ENCODE results near the gene TRAF3.
"Not testable (repeated sequence)": the region's sequence is repeated elsewhere in the genome, so short reads cannot be mapped to it uniquely, and the experiment has no call there.

Gene TRAF3

DNA sequence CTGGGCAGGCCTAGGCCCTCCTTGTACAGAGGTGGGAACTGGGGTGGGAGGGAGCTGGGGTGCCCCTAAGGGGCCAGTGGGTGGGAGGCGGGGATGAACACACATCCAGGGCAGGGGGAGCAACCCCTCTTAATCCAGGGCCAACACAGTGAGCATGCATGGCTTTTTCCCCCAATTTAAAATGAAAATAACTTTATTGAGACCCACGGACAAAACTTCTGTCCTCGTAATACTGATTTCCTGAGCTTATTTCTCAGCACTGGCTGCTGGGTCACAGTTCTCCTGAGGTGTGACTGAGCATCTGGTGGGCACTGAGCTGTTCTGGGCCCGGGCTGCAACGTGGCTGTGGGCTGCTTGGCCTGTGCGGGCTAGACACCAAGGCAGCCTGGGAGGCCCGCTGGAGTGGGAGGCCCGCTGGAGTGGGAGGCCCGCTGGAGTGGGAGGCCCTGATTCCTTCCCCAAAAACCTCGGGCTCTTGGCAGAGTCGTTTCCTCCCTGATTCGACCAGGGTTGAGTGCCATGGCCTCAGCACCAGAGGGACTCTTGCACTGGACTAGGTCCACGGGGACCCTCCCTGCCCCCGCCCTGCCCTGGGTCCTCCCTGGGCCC is 24.9 kb upstream of the TRAF3 start:
- DNase-seq, result no peak

DNA sequence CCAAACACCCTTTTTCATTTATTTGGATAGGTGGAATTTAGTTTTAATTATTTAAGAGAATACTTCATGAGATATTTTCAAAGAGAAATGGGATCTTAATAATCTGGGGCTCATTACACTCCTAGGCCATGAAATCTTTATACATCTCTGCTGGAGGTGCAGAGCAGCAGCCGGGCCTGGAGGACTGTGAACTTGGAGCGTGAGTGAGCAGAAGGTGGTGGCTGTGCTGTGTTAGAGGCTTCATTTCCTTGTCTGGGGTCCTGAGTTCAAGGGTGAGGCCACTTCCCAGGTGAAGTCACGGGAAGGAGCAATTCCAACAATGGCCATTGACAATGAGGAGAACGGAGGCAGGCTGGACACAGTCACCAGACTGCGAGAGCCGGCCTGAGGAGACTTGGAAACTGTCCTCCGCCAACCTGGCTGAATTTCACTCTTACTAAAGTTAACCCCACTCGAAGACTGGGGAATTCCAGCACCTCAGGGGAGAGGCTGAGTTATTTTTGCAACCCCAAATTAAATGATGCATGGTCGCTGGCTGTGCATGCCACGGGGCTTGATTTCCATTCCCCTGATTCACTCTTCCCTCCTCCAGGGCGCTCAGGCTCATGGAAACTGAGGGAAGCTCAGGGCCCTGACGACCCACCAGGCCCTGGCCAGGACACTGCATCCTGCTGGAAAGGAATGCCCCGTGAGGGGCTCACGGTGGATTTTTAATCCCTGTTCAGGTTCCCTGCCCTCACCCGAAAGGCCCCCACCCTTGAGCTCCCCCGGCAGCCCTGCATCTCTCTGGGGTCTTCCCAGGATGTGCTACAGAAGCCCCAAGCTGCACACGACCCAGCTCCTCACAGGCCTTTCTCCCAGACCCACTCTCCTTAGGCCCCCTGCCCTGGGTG is 22.6 kb upstream of the TRAF3 start:
- no peak for DNase-seq

GRCh38 chr14:102757646-102758045 is 19.6 kb upstream of the TRAF3 start:
- DNase-seq, result no peak

DNA sequence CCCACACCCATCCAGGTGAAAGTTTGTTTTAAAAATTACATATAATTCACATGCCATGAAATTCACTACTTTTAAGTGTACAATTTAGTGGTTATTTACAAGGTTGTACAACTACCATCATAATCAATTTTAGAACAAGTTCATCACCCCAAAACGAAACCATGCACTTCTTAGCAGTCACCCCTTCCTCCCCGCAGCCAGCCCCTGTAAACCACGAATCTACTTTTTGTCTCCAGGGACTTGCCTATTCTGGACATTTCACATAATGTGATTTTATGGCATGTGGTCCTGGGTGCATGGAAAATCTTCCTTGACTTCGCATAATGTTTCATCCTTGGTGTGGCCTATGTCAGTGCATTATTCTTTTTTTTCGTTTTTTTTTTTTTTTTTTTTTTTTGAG is 19.2 kb upstream of the TRAF3 start:
- no peak for DNase-seq

DNA sequence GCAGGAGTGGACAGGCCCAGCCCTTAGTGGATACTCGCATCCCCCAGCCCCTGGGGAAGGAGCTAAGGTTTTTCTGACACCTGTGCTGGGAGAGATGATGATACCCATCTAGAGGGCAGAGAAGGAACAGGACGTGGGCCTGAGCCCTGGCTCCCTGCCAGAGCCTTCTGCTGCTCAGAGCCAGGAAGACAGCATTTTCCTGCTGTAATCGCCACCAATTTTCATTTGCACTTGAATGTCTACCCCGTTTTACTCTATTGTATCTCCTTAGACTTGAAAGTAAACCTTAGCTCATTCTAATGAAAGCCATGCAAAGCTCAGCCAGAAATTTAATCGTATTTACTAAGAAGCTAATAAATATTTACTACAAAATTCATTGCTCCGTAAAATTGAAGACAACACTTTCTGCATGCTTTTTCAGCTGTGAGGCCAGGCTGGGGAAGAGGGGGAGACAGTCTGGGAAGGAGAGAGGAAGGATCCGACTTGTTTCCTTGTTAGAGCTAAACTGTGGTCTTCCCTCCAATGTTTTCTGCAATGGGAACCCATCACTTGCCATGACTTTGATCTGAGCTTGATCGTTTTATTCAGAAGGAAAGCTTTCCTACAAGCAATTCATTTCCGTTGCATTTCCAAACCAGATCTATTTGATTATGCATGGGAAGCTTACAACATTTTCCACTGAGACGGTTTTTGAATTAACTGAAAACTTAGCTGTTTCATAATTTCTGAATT is 17.6 kb upstream of the TRAF3 start:
- no peak for DNase-seq

GRCh38 chr14:102760496-102761193 is 16.6 kb upstream of the TRAF3 start:
- no peak for DNase-seq

DNA sequence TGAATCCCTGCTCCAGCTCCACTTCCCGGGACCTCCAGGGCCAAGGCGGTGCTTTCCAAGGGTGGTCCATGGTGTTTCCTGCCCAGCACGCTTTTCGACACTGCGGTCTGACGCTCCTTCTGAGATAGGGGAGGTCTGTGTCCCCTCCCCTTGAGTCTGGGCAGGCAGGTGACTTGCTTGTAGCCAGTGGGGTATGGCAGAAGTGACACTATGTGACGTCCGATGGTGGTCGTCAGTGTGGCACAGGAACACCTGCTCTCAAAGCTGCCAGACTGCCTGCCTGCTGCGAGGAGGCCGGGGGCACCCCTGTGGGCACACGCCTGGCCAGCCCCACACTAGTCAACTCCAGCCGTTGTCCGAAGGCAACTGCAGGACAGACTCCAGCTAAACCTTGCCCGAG is 16.0 kb upstream of the TRAF3 start:
- DNase-seq, result no peak

DNA sequence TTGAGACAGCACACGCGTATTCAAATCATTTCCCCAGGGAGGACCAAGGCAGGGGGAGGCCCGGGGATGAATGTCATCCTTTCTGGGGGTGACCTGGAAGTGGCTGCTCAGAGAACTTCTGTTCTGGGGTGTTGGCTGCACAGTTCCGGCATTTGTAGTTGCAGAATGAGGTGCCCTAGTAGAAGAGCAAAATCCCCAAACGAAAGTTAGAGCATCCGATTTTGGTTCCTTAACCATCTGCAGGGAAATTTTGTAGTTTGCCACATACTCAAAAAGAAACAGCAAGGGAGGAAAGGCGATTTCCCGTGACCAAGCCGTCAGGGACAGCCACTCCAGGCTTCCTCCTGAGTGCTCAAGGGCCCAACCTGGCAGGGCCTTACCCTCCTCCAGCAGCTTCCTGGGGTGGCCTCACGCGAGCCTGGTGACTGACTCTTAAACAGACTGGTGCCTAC is 13.0 kb upstream of the TRAF3 start:
- no peak for DNase-seq

DNA sequence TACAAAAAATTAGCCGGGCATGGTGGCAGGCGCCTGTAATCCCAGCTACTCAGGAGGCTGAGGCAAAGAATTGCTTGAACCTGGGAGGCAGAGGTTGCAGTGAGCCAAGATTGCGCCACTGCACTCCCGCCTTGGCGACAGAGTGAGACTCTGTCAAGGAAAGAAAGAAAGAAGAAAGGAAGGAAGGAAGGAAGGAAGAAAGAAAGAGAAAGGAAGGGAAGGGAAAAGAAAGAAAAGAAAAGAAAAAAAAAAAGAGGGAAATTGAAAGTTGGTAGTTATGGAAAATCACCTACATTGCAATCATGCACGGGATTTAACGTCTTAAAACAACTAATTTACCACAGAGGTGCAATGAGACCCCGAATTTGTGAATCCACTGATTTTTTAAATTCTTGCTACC is 11.5 kb upstream of the TRAF3 start:
- not testable (repeated sequence) for DNase-seq

GRCh38 chr14:102768223-102769048 is 8.8 kb upstream of the TRAF3 start:
- DNase-seq, result no peak

- DNase-seq, result no peak
Observed at GRCh38 chr14:102769049-102769327, 8.3 kb upstream of the TRAF3 start.

DNA sequence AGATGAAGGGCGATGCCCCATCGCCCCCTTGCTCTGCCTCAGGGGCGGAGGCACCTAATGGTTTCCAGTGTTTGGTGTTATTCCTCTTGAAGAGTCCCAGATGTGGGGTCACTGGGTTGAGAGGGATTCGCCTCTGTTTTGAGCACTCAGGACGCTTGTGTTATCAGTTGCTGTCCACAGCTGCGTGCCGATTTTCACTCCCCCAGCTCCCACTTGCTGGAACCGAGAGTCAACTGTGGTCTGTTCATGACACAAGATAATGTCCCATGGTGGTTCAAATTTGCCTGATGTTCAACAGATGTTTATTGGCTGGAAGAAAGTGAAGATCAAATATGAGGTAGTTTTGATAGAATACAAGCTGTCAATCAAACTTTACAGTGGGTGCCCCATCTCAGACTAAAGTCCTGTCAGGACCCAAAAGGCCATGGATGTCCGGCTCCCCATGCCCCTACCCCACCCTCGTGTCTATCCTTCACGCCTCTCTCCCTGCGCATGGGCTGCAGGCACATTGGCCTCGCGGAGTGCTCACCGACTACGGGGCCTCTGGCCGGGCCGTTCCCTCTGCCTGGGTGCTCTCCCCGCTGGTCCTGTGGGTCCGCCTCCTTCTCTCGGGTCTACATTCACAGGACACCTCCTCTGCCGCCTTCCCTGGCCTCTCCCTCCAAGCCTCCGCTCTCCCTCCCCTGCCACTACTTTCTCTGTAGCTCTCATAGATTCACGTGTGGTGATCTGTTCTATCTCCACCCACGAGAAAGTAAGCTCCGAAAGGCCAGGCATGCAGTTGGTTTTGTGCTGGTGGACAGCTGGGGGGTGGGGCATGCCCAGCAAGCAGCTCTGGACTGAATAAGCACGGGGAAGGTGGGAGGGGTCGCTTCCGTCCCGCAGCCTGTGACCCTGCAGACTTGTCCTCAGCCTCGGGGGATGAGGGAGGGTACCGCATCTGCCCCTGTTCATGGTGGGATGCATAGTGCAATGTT is 6.8 kb upstream of the TRAF3 start:
- no peak for DNase-seq

DNA sequence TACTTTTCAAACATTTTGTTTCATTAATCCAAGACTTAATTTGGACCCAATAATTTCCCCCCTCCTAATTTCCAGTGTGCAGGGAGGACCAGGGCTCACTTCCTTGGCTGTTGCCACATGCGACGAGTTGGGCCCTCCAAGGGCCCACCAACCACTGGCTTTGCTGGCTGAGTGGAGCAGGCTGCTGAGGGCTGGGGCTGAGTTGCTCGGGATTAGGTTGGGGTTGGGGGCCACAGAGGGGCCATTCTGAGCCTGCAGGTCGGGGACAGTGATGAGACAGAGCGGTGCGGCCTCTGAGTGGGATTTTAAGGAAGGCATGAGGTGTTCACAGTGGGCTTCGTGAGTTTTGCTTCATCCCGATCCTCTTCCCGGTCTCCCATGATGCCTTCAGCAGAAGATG is 6.1 kb upstream of the TRAF3 start:
- DNase-seq, result no peak

GRCh38 chr14:102772781-102773570 is 4.3 kb upstream of the TRAF3 start:
- peak; percentile 21 for DNase-seq

DNA sequence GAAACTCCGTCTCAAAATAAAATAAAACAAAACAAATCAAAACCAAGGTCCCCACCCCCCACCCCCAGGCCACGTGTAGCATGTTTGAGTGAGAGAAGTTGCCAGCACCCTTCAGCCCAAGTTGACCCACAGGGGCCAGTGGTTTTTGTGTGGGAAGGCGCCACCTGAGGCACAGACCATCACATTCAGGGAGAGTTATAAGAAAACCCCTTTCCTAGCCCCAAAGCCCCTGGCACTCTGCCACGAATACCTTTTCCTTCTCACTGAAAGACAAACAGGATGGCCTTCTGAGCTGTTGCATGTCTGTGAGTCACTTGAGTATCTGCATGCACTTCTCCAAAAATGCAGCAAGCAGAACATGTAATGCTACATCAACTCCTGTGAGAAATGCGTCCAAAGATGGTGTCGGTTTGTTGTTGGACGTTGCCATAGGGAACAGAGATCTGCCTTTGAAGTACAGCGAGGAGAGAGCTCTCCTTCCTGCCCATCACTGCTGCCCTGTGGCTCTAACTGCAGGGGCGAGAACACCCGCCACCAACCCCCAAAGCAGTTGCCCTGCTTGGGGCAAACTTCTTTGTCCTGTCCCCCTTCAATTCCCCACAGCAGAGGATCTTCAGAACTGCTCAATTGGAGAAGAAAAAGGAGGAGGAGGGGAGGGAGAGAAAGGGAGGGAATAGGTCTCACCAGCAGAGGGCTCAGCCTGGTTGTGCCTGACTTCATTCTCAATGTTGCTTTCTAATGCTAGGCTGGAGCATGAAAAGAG is 2.7 kb upstream of the TRAF3 start:
- DNase-seq, result peak; percentile 57

DNA sequence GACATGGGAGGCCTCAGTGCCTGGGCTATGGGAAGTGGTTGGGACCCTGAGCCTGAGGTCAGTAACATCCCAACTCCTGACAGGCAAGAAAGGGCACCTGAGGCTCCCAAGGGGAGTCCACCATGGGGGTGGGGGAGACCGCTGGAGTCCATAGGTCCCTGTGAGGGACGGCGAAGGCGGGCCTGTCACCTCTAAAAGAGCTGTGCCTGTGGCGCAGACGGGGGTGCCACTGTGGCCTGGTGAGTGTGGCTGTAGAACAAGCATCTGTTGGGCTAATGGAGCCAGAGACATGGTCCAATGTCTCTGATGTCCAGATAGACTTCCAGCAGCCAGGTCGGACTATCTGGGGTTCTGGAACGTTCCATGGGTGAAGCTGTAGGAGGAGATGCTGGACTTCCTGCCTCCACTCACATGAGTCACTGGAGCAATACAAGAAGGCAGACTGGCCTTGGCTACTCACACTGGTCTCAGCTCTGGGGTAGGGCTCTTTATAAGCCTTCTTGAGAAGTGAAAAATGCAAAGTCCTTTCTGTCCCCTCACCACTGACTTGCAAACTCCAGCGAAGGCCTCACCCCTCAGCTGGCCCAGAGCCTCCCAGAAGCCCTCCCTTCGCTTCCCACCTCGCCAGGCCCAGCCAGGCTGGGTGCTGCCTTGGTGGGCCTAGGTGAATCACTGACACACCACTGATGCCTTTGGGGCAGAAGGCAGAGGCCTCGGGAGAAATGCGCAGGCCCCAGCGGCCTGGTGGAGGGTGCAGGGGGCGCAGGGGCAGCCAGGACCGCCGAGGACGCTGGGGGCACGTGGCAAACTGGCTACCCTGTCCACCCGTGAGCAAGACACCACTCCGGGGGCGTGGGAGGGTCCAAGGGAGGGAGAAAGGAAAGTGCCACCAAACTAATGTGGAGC is 1.1 kb upstream of the TRAF3 start:
- no peak for DNase-seq

DNA sequence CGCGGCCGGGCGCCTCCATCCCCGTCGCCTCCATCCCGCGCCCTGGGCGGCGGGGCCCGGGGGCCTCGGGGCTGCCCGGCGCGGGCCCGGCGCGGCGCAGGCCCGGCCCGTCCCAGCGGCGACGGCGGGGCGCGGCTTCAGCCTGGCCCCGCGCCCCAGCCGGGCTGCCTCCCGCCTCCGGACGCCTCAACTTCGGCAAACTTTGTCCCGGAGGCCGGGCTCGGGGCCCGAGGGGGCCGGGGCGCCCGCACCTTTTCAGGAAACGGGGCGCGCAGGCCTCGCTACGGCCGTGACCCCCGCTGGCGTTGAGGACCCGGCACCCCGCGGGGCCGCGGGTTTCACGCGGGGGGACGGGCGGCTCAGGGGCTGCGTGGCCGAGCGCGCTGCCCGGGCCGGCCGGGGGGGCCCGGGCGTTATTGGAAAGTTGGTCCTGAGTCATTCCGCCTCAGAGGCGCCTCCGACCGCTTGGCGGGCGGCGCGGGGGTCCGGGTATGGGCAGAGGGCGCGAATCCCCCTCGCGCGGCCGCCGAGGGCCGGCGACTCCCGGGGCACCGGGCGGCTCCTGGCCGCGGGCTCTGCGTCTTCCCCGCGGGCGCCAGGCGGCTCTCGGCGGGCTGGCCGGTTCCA is 575 bp downstream of the TRAF3 start:
- no peak for DNase-seq
